Activated T-helper 9 cell treated with anti-CD3 and anti-CD28 coated beads, Interleukin-2, amount 50 U/mL, for 16 hours (primary cell): ENCODE data around the gene USH2A.
"Not testable (repeated sequence)": the region's sequence is repeated elsewhere in the genome, so short reads cannot be mapped to it uniquely, and the experiment has no call there.

Experiments used
- DNase-seq: peaks from one replicate; pipeline ENCODE4 v3.0.0-alpha.2; 2020; ENCODE audit warnings: low read depth

Gene USH2A

DNA sequence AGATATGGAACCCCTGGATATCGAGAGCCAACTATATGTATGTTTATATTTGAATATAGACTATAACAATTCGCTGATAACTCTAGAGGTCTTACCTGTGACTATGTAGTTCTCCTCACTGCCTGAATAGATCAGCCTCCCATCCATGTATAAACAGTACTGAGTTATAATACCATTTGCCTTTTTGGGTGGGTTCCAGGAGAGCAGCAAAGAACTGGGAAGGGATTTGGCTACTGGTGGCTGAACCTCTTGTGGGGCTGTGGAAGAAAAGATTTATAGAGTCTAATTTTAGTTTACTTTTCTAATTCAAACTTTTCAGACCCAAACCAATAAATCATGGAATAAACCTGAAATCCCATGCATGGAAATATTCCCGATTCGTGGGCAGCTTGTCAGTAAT is 376.9 kb downstream of the USH2A start:
- no peak for DNase-seq

DNA sequence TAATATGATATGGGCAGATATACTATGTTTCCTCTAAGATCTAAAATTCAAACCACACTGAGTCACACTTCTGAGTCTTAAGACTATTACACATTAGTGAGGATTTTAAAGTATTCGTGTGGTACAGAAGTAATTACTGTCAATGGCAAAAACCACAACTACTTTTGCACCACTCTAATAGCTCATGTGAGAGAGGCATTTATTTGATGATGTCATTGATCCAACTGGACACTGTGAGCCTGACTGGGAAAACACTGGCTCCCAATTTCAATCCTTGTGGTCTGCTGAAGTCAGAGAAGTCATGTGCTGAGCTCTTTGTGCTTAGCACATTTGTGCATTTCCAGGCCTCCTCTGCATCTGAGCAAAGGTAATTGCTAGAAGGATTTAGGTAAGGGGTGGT is 377.8 kb downstream of the USH2A start:
- no peak for DNase-seq

DNA sequence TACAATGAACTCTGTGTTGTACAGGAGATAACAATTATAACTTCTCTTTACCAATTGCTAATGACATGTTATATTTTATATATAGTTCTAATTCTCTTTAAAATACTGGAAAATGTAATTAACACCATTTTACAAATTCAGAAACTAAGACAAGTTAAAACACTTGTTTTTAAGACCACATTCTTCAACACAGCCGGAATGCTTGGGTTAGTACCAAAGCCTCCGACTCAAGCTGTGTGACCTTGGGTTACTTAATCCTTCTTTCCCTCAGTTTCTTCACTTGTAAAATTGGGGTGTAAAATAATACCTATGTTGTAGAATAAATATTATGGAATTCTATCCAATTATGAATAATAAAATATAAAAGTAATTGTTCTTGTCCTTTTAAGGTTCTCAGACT is 378.7 kb downstream of the USH2A start:
- DNase-seq: no peak

DNA sequence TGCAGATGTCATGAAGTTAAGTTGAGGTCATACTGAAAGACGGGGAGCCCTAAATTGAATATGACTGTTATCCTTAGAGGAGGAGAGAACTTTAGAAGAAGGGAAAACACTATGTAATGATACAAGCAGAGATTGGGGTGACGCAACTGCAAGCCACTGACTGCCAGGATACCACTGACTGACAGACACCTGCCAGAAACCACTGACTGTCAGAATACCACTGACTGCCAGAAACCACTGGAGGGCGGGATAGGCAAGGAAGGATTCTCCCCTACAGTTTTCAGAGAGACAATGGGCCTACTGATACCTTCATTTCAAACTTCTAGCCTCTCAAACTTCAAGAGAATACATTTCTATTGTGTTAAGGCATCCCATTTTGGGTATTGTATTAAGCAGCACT is 388.7 kb downstream of the USH2A start:
- no peak for DNase-seq

DNA sequence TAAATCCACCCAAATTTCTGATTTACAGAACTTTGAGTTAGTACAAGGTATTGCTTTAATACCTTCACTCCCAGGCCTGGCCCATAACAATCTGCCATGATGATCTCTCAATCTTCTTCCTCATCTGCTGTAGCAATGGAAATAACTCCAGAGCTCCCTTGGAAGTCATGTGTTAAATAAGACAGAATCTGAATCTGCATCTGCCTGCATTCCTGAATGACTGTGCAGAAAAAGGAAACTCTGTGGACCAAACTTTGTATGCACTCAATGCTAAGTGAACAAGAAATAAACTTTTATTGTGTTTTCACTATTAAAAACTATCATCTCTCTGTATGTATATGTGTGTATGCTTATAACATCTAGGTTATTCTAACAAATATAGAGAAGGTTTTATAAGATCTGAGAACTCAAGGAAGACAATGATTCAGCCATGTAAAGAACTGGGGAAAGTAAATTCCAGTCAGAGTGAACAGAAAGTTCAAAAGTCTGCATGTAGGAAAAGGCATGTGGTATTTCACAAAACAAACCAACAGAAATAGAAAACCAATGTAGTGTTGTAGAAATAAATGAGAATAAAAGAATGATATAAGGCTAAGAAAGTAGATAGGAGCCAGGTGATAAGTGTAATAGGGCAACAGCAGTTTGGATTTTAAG is 390.2 kb downstream of the USH2A start:
- DNase-seq: no peak

DNA sequence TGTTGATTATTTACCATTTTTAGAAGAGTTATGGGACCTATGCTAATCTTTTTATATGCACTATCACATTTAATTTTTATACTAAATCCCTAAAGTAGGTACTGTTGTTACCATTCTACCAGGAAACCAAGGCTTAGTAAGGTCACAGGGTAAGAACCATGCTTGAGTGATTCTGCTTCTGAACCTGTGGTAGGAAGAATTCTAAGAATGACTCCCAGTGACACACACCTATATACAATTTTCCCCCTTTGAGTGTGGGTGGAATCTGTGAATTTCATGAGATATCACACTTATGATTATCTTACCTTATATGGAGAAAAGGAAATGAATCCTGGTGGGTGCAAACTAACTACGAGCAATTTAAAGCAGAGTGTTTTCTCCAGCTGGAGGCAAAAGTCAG is 391.0 kb downstream of the USH2A start:
- DNase-seq: no peak

DNA sequence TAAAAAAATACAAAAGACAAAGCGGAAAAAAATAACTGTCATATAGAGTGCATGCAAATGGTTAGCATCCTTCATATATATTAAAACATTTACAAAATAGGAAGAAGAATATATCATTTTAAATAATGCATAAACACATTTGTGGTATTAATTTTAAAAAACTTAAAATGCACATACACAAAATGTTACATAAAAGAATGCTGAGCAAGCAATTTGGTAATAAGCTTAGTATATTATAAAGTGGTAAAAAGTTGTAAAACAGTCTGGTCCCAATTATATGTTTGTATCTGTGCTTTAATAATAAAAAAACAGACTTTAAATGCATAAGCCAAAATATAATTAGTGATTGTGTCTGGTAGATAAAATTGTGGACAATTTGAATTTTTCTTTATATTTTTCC is 394.6 kb downstream of the USH2A start:
- DNase-seq: no peak

DNA sequence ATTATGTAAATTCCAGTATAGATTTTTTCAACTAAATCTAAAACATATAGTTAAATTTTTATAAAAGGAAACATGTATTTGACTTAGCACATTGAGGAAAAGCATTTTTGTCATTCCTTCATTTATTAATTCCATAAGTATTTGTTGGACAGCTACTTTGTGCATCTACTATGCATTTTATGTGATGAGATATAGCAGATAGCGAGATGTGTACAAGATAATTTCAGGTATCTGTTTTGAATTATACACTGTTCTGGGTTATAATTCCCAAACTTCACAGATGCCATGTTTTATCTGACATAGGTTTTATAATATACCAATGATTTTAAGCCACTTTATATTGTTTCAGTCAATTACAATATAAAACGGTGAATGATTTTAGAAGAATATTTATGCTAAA is 398.7 kb downstream of the USH2A start:
- DNase-seq: no peak

DNA sequence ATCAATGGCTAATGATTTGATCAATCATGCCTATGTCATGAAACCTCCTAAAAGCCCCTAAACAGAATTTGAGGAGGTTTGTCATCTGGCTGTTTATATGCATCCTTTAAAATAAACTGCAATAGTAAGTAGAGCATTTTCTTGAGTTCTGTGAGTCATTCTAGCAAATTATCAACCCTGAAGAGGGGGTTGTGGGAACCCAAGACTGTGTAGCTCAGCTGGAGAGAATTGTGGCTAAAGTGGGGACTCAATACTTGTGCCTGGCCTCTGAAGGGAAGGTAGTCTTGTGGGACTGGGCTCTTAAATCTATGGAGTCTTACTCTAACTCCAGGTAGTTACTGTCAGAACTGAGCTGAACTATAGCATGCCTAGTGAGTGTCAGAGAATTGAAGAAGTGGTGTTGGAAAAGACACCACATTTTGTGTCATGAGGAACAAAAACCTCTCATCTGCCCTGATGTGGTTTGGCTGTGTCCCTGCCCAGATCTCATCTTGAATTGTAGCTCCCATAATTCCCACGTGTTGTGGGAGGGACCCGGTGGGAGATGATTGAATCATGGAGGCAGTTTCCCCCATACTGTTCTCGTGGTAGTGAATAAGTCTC is 402.4 kb downstream of the USH2A start:
- no peak for DNase-seq

DNA sequence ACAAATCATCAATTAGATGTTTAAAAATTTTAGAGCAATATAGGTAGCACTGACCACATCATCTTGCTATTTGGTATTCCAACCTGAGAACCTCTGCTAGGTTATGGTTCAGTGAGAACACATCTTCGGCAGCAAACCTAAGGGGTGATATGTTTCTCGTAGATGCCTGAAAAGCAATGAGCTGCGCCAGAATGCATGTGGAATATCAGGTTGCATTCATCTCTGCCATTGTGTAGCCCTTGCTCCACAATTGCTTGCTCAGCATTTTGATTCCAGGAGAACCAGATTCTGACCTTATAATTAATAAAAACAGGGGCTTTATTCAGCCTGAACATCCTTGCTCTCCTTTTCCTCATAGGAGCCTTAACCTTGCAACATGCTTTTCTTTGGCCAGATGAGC is 408.1 kb downstream of the USH2A start:
- no peak for DNase-seq

DNA sequence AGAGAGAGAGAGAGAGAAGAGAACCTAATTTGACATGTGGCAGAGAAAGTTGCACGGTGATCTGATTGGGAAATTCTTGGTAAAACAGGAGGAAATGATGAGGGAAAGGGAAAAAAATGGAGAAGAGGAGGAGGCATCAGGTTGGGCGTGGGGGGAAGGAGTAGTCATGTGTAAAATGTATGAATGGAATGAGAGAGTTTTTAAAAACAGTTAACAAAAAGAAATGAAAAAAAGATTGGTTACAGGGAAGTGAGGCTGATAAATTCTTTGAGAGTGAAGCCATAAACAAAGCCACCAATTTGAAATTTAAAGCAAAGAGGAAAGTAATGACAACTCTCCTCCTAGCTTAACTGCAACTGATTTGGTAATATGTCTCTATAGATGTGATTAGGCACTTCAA is 409.2 kb downstream of the USH2A start:
- no peak for DNase-seq

DNA sequence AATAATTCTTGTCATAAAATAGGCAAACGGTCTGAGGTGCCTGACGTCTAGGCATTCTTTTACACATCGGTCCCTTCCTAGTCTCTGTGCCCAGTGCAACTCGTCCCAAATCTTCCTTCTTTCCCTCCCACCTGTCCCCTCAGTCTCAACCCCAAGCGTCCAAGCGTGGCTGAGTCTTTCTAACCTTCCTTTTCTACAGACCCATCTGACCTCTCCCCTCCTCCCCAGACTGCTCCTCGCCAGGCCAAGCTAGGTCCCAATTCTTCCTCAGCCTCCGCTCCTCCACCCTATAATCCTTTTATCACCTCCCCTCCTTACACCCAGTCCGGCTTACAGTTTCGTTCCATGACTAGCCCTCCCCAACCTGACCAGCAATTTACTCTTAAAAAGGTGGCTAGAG is 413.8 kb downstream of the USH2A start:
- DNase-seq: not testable (repeated sequence)

DNA sequence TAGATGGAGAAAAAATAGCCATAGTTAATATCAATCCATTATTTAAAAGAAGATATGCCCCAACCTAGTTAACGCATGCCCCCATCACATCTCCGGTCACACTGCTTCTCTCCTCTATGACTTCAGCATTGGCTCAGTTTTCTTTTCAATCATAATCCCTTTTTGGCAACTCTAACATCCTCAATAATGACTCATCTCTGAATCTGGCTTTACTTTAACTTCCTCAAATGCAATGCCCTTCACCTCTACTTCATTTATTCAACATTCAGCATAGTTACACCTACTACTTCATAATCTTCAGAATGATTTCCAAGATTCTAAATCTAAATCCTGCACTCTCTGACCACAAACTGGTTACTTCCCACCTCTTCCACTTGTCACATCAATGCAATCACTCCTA is 417.3 kb downstream of the USH2A start:
- DNase-seq: no peak

DNA sequence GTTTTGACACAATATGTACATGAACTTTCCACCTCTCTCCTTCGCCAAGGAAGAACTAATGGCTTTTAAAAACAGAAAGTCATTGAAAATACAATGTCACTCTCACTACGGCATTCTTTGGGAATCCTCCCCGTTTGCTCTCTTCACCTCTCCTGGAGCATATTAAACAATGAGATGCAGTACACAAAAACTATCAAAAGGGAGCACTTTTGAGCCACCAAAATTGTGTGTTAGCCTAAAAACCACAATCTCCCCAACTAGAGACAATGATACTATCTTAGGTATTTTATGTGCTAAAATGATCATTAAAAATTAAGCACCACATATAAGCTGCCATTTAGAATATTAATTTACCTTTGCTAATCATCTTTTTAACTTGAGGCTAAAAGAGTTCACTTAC is 430.6 kb downstream of the USH2A start:
- DNase-seq: no peak

DNA sequence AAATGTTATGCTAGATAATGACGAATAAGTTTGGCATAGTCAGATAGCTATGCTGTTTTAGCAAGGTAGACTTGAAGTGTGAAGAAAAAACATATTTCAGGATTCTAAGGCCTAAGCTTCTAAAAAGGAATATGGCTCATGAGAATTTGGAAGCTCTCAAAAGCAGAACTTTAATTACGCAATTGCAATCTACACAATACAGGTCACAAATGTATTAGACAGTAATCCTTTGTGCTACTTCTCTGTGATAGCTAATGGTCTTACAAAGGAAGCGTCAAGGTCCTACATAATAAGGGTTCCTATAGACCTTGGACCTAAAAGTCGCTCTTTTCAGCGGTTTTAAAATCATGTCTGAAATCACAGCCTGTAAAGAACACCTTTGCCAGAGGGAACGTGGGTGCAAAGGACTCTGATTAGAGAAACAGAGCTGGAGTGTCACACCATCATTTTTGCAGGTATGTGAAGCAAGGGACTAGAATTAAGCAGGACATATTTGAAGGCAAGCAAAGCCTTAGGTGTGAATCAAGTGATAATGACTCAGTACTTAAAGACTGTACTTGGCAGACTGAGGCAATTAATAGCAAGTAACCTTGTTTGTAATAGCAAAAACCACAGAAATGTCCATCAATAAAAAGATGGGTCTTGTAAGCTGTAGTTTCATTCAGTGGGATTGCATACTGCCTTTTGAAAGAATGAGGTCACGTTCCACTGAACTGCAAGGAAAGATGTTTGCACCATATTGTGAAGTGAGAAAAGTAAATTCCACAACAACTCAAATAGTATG is 436.0 kb downstream of the USH2A start:
- no peak for DNase-seq

DNA sequence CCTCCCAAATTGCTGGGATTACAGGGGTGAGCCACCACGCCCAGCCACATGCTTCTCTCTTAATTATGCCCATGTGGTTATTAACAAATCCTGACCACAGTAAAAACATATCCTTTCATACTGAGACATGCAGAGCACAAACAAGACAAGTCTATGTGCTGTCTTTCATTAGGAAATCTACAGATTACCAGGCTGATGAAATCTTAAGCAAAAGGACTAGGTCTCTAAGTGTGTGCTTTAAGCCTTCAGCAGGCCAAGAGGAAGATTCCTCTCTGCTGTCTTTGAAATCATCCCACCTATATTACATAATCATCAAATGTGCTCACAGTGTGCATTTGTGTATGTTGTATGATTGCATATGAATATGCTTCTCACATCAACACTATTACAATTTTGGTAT is 436.8 kb downstream of the USH2A start:
- DNase-seq: no peak

DNA sequence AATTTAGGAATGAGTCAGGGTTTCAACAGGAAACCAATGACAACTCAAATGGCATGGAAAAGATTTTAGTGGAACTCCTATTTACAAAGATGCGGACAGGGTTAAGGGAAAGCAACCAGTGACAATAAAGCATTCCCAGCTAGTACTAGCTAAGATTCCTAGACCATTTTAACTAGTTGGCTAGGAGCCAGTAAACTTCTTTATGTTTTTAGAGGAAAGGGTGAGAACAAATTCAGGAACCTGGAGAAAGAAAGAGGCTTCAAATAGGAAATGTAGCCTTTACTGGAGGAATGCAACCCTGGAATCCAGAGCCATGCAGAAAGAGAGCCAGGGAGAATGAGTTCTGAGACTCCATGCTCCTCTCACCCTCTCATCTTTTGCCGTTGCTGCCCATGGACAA is 439.6 kb downstream of the USH2A start:
- no peak for DNase-seq

DNA sequence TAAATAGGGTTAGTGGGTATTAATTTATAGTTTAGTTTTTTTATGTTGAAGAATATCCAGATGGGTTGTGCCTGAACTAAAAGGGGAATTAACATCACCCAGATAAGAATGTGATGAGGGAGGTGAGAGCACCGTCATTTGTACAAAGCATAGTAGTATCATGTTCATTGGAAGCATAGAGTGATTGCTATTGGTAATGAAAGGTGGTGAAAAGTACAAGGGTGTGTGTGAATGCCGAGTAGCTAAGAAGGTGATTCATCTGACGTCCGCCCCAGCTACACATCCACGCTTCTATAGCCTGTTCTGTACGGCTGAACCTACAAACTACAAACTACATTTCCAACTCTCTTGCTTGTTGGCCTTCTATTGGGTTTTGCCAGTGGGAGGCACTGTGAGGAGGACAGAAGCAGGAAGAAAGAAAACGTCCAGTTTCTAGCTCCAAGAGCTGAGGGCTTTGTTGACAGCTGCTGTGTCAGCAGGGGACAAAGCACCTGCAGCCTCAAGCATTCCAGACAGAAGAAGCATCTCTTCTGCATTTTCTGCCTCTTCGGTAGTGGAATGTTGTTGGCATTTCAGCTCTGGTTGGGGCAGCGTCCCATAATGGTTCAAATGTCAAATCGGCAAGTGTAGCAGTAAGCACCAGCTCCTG is 451.3 kb downstream of the USH2A start:
- no peak for DNase-seq

DNA sequence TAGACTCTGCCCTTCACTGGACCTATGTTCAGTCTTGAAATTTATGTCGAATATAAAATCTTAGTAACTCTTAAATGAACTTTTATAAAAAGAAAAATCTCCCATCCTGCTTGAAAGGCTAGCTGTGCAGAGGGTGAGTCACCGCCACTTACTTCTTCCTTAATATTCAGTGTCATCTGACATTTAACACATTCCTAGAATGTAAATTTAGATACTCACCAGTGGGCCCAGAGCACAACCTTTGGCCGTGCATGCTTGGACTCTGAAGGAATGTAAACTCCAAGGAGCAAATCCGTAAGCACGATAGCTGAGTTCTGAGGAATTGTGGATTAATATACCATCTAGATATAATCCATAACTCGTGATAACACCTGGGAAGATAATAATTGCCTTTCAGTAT is 452.8 kb downstream of the USH2A start:
- DNase-seq: no peak

DNA sequence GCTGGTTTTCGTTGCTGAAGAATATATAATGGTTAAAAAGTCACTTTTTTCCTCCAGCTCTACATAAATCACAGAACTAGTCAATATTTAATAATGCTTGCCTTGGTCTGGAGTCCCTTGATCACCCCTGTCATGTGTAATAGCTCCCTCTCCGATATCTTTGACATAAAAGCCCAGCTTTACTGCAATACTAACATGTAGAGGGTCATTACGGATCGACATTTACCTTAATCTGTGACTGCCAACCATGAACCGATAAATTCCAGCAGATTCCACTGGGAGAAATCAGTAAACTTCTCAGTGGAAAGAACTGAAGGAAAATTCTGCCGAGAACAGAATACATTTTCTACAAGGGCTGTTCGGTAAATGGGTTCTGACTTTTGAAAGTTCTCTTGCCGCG is 459.6 kb downstream of the USH2A start:
- DNase-seq: no peak

DNA sequence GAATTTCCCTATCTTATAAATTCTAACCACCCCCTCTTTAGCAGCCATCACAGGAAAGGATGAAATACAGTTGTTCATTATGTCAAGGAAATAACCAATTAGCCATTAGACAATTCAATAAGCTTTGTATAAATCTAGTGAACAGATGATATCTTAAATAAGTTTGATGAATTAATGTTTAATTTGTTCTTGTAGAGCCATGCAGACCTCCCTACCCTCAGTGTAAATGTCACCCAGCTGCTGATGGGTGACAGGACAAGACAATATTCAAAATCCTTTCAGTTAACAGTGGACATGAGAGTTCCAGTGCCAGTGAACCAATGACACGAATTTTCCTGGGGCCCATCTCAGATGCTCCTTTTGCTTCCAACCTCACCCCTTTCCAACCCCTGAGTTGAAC is 460.2 kb downstream of the USH2A start:
- DNase-seq: no peak

DNA sequence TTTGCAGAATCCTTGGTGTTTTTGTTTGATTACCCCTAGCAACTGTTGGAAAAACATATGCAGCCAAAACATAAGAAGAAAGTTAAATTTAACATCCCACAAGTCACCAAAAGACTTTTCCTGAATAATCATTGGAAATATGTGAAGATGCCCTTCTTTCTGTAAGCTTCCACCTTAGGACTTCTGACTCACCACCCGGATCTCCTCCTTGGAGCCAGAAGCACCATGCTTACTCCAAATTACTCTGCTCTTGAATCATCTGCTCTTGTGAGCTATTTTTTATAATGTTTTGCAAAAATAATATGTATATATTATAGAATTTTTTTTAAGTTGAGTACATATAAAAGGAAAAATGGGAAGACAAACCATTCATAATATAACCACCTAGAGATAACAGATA is 464.4 kb downstream of the USH2A start:
- DNase-seq: no peak

DNA sequence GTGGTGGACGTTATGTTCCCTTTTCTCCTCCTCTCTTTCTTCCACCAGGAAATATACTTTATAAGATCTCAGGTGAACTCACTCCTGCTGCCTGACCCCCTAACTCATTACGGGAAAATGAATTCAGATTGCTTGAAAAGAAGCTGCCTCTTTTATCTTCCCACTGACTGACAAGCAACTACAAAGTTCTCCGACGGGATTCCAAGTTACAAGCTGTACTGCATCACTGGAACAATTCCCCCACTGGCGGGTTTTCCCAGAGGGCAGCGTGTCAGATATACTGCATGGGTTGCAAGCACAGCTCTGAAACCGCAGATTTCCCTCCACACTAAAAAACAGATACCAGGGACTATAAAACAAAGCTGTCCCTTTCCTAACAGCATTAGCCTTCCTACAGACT is 465.6 kb downstream of the USH2A start:
- DNase-seq: no peak
